ENCODE results near the gene SENP1.
A peak's percentile ranks its signal among the peaks of the same experiment; 100 is the strongest.

The SENP1 gene

GRCh38 chr12:48063530-48063929 lies 42.3 kb downstream of the SENP1 start:
- DNase-seq: no peak

GRCh38 chr12:48061938-48062719 lies 43.8 kb downstream of the SENP1 start:
- no peak for DNase-seq

- DNase-seq: no peak
These were observed 45.4 kb downstream of the SENP1 start for GRCh38 chr12:48060474-48060873.

- DNase-seq: no peak
These were observed 47.1 kb downstream of the SENP1 start for GRCh38 chr12:48058771-48059170.

GRCh38 chr12:48054955-48055821 lies 50.7 kb downstream of the SENP1 start:
- DNase-seq: no peak

GRCh38 chr12:48053883-48054282 lies 52.0 kb downstream of the SENP1 start:
- DNase-seq: no peak

- DNase-seq: no peak
These were observed 52.8 kb downstream of the SENP1 start for GRCh38 chr12:48053122-48053521.

GRCh38 chr12:48051681-48052080 lies 54.2 kb downstream of the SENP1 start:
- no peak for DNase-seq

- no peak for DNase-seq
These were observed 55.7 kb downstream of the SENP1 start for GRCh38 chr12:48050174-48050573.

GRCh38 chr12:48045965-48046518 lies 59.8 kb downstream of the SENP1 start:
- DNase-seq: no peak

- DNase-seq: no peak
These were observed 60.6 kb downstream of the SENP1 start for GRCh38 chr12:48045061-48045846.

GRCh38 chr12:48044396-48044795 lies 61.5 kb downstream of the SENP1 start:
- no peak for DNase-seq

GRCh38 chr12:48043771-48044170 lies 62.1 kb downstream of the SENP1 start:
- DNase-seq: no peak

GRCh38 chr12:48041591-48042423 lies 64.1 kb downstream of the SENP1 start:
- DNase-seq: no peak

GRCh38 chr12:48040354-48040753 lies 65.5 kb downstream of the SENP1 start:
- no peak for DNase-seq

GRCh38 chr12:48039151-48039550 lies 66.7 kb downstream of the SENP1 start:
- no peak for DNase-seq

GRCh38 chr12:48038085-48038484 lies 67.8 kb downstream of the SENP1 start:
- DNase-seq: peak; percentile 39 to 56 (median 51)

GRCh38 chr12:48037267-48037915 lies 68.5 kb downstream of the SENP1 start:
- DNase-seq: peak in 1 of 3 donors; percentile 4

- DNase-seq: no peak
These were observed 69.1 kb downstream of the SENP1 start for GRCh38 chr12:48036818-48037217.

- no peak for DNase-seq
These were observed 70.8 kb downstream of the SENP1 start for GRCh38 chr12:48034835-48035805.

Measured in suppressor macrophage treated with lipopolysaccharide for 1 hour (primary cell).